OCI-LY7 (cell line): ENCODE data around the gene CTNND2. TPM values are rescaled to one million over a fixed set of nuclear protein-coding genes. Genes with fewer than 3 reads are reported as not detected.

Source experiments
- BruUV-seq: library from RNA; stranded (reverse); fragments of 400-500 nt; replicated peaks from 2 replicates; lab custom pipeline; 2021; lab: Mats Ljungman, UMichigan
- CTCF ChIA-PET: fragments of 300-600 bp; sonication (Branson Sonifier 250); formaldehyde crosslinking; loops from one replicate; lab custom pipeline; 2022; ENCODE audit warnings: antibody characterized with exemption; ENCODE audit not compliant: unreplicated experiment; lab: Charles Lee
- POLR2A ChIA-PET: fragments of 300-600 bp; sonication (Branson Sonifier 250); formaldehyde crosslinking; loops from one replicate; lab custom pipeline; 2022; ENCODE audit warnings: antibody characterized with exemption; lab: Charles Lee
- DNase-seq: peaks from one replicate; pipeline ENCODE4 v3.0.0-alpha.2; 2015; ENCODE audit warnings: low spot score
- H2AFZ ChIP-seq: fragments of 200-600 bp; sonication (generic), shearing (Covaris generic); 2 replicates; pipeline ENCODE4 v1.6.1; 2014; ENCODE audit warnings: mild to moderate bottlenecking, antibody characterized with exemption, low read length, moderate library complexity
- H3K27ac ChIP-seq: fragments of 200-600 bp; sonication (generic); 2 replicates; pipeline ENCODE4 v1.5.1; 2014; ENCODE audit warnings: mixed run types, low read depth, mild to moderate bottlenecking, moderate library complexity, low read length, inconsistent platforms; ENCODE audit not compliant: poor library complexity, severe bottlenecking
- H3K36me3 ChIP-seq: fragments of 200-600 bp; sonication (generic); 2 replicates; pipeline ENCODE4 v1.6.1; 2014; ENCODE audit warnings: mild to moderate bottlenecking, antibody characterized with exemption, low read length, moderate library complexity, mixed read lengths; ENCODE audit not compliant: insufficient read depth
- H3K4me1 ChIP-seq: fragments of 200-600 bp; sonication (generic); 2 replicates; pipeline ENCODE4 v1.5.1; 2014; ENCODE audit warnings: mild to moderate bottlenecking, low read length; ENCODE audit not compliant: insufficient read depth, poor library complexity, severe bottlenecking
- H3K4me2 ChIP-seq: fragments of 200-600 bp; sonication (generic); 2 replicates; pipeline ENCODE4 v1.6.1; 2014; ENCODE audit warnings: mild to moderate bottlenecking, low read length
- H3K4me3 ChIP-seq: fragments of 200-600 bp; sonication (generic); 2 replicates; pipeline ENCODE4 v1.5.1; 2014; ENCODE audit warnings: mild to moderate bottlenecking, low read depth, low read length; ENCODE audit not compliant: poor library complexity, severe bottlenecking
- H3K79me2 ChIP-seq: fragments of 200-600 bp; sonication (generic); 2 replicates; pipeline ENCODE4 v1.6.1; 2016; ENCODE audit warnings: low read depth, mild to moderate bottlenecking, low read length, moderate library complexity, mixed read lengths; ENCODE audit not compliant: insufficient read depth
- H3K9me2 ChIP-seq: fragments of 200-600 bp; sonication (generic); 2 replicates; pipeline ENCODE4 v1.6.1; 2016; ENCODE audit warnings: mild to moderate bottlenecking, low read length, mixed read lengths; ENCODE audit not compliant: insufficient read depth
- H3K9me3 ChIP-seq: fragments of 200-600 bp; sonication (generic); 2 replicates; pipeline ENCODE4 v1.6.1; 2014; ENCODE audit warnings: mild to moderate bottlenecking, mixed run types, low read length, mixed read lengths
- H4K20me1 ChIP-seq: fragments of 200-600 bp; sonication (generic); 2 replicates; pipeline ENCODE4 v1.6.1; 2014; ENCODE audit warnings: mild to moderate bottlenecking, antibody characterized with exemption, low read length, moderate library complexity, mixed read lengths; ENCODE audit not compliant: insufficient read depth
- CTCF ChIP-seq: fragments of 200-600 bp; sonication (generic); conservative IDR thresholded peaks from 2 replicates; pipeline ENCODE4 v1.5.1; 2014; ENCODE audit warnings: mild to moderate bottlenecking, antibody characterized with exemption, low read length, moderate library complexity, mixed read lengths
- EZH2phosphoT487 ChIP-seq: fragments of 200-600 bp; sonication (generic); IDR thresholded peaks from 2 replicates; pipeline ENCODE4 v1.6.1; 2018; ENCODE audit warnings: low read depth, borderline replicate concordance, mild to moderate bottlenecking, mixed run types, antibody characterized with exemption, low read length, moderate library complexity, mixed read lengths
- intact Hi-C: fragments of 100-400 bp; cut with micrococcal nuclease; formaldehyde crosslinking; loops from one replicate; pipeline ENCODE4 v1.10.0; 2022; ENCODE audit not compliant: unreplicated experiment
- total RNA-seq, 2 experiments: library from RNA; depleted of rRNA in 1 of 2; stranded (reverse); fragments of >200 nt in 1 of 2; shearing (Covaris generic) in 1 of 2; gene quantifications; 2 replicates each; pipeline ENCODE4 v1.2.3, GENCODE V29; 2014 to 2022

Gene CTNND2
- total RNA-seq, 2 experiments from 2014 or later = not detected

- TF ChIP-seq EZH2phosphoT487 (no peak), CTCF (no peak)
- no peaks in the 10 kb centered on the region for H3K36me3 ChIP-seq
- H2AFZ ChIP-seq = no peak overlapping the region
- intact Hi-C loops = no loop called here
- no peaks in the 10 kb centered on the region for H3K9me2 ChIP-seq
- ChIA-PET CTCF (no interaction called here), POLR2A (no interaction called here)
- DNase-seq = no peak
- H4K20me1 ChIP-seq = no peaks in the 10 kb centered on the region
- no peaks in the 10 kb centered on the region for H3K9me3 ChIP-seq
- no peaks in the 10 kb centered on the region for H3K4me1 ChIP-seq
- BruUV-seq = no TSS peak
- H3K79me2 ChIP-seq = no peaks in the 10 kb centered on the region
- no peak overlapping the region for H3K4me2 ChIP-seq
- H3K4me3 ChIP-seq = no peak overlapping the region
- H3K27ac ChIP-seq = no peak overlapping the region
Measured at GRCh38 chr5:10990634-10991033, 913.6 kb downstream of the CTNND2 start.

- CTCF ChIA-PET = interaction anchor here (0.8 kb wide), 1 partner anchor 10 kb away, joined by 3 read pairs; no protein-coding TSS in a partner anchor
- BruUV-seq = no TSS peak
Measured at GRCh38 chr5:10989577-10990263, 914.5 kb downstream of the CTNND2 start.

More at GRCh38 chr5:10989577-10990263, 914.5 kb downstream of the CTNND2 start:
- no peak for DNase-seq
- H3K36me3 ChIP-seq = no peaks in the 10 kb centered on the region
- H3K9me2 ChIP-seq = no peaks in the 10 kb centered on the region
- no peak overlapping the region for H3K27ac ChIP-seq
- TF ChIP-seq CTCF = no peak
- TF ChIP-seq EZH2phosphoT487 = no peak
- no peaks in the 10 kb centered on the region for H3K4me1 ChIP-seq
- H3K79me2 ChIP-seq = no peaks in the 10 kb centered on the region
- no peak overlapping the region for H3K4me3 ChIP-seq
- H4K20me1 ChIP-seq = no peaks in the 10 kb centered on the region
- POLR2A ChIA-PET = no interaction called here
- intact Hi-C loops = loop anchor here (2.0 kb wide), 1 partner anchor 295 kb away; no protein-coding TSS in a partner anchor
- H3K4me2 ChIP-seq = no peak overlapping the region
- no peak overlapping the region for H2AFZ ChIP-seq
- no peaks in the 10 kb centered on the region for H3K9me3 ChIP-seq
